ENCODE results near the gene SFMBT2. TPM values are rescaled to one million over a fixed set of nuclear protein-coding genes. Genes with fewer than 3 reads are reported as not detected.

The SFMBT2 gene
- total RNA-seq, 1 experiment from 2014 or later = 7.4 TPM

DNA sequence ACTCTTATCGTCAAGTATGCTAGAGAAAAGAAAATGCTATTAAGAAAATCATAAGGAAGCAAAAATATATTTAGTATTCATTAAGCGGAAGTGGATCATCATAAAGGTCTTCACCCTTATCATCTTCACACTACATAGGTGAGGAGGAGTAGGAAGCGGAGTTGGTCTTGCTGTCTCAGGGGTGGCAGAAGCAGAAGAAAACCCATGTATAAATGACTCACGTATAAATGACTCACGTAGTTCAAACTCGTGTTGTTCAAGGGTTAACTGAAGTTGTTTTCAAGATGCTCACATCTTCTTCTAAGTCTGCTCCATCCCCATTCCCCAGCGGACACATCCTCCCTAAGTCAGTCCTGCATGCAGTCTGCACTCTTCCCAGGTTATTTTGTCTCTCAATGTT lies 72.4 kb downstream of the SFMBT2 start:
- ChIA-PET CTCF (no interaction called here), POLR2A (no interaction called here)
- no peak overlapping the region for H3K4me3 Mint-ChIP-seq (ENCODE audit: unreplicated experiment)
- BruUV-seq (replicated peaks) = no TSS peak
- no peaks in the 10 kb centered on the region for H3K36me3 Mint-ChIP-seq (ENCODE audit: insufficient read depth, unreplicated experiment)
- no peaks in the 10 kb centered on the region for H3K9me3 Mint-ChIP-seq (ENCODE audit: unreplicated experiment)
- no peak overlapping the region for H3K27ac Mint-ChIP-seq (ENCODE audit: low read depth, unreplicated experiment)
- no peak for TF ChIP-seq CTCF (IDR thresholded peaks at IDR 0.05; ENCODE audit: unreplicated experiment)
- intact Hi-C loops (cut with micrococcal nuclease) = no loop called here
- no peak for DNase-seq (ENCODE audit: unreplicated experiment)
- H3K4me1 Mint-ChIP-seq (ENCODE audit: insufficient read depth, unreplicated experiment) = peaks cover 9% of the 10 kb centered on the region
- H3K27me3 Mint-ChIP-seq (ENCODE audit: insufficient read depth, unreplicated experiment) = no peaks in the 10 kb centered on the region

DNA sequence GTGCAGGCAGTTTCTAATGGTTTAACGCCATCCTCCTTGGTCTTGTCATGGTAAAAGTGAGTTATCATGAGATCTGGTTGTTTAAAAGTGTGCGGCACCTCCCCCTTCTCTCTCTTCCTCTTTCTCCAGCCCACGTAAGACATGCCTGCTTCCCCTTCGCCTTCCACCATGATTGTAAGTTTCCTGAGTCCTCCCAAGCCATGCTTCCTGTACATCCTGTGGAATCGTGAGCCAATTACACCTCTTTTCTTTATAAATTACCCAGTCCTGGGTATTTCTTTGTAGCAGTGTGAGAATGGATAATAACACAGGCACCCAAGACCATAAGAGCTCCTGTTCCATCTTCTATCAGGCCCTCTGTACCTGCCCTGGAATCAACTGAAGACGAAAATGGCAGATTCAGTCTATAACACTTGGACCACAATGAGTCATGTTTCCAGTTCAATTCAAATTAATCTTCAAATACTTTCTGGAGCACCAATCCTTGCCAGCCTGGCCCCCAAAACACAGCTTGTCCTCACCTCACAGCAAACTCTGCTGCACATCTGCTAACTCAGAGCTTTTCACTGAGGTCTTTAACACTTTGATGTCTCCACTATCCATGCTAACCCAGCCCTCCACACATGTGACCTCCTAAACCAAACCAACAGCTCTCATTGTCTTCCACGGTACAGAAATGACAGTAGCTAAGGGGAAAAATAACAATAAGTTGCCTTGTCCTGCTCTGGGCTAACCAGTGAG lies 73.2 kb downstream of the SFMBT2 start:
- Mint-ChIP-seq H3K36me3 (ENCODE audit: insufficient read depth, unreplicated experiment) (no peaks in the 10 kb centered on the region), H3K27me3 (ENCODE audit: insufficient read depth, unreplicated experiment) (no peaks in the 10 kb centered on the region), H3K9me3 (ENCODE audit: unreplicated experiment) (no peaks in the 10 kb centered on the region), H3K4me1 (ENCODE audit: insufficient read depth, unreplicated experiment) (peaks cover 9% of the 10 kb centered on the region), H3K4me3 (ENCODE audit: unreplicated experiment) (no peak overlapping the region), H3K27ac (ENCODE audit: low read depth, unreplicated experiment) (no peak overlapping the region)
- CTCF ChIA-PET = no interaction called here
- no TSS peak for BruUV-seq (replicated peaks)
- no peak for DNase-seq (ENCODE audit: unreplicated experiment)
- POLR2A ChIA-PET = no interaction called here
- no peak for TF ChIP-seq CTCF (IDR thresholded peaks at IDR 0.05; ENCODE audit: unreplicated experiment)
- intact Hi-C loops (cut with micrococcal nuclease) = no loop called here

DNA sequence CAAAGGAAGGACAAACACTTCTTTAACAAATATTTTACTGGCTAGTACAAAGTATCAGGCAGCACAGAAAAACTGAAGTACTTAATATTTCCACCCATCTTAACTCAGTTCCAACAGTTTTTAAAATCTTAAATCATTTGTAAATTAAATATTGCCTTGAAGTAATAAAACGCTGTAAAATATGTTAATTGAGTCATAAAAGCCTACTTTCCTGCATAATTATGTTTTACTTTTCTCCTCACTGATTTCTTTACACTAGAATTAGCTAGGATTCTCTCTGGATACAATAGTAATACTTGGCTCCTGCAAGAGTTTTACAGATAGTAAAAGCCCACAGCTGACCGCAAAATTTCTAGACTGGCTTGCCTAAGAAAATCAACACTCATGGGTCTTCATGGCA lies 74.9 kb downstream of the SFMBT2 start:
- no TSS peak for BruUV-seq (replicated peaks)
- Mint-ChIP-seq H3K4me1 (ENCODE audit: insufficient read depth, unreplicated experiment) (peaks cover 9% of the 10 kb centered on the region), H3K27ac (ENCODE audit: low read depth, unreplicated experiment) (no peak overlapping the region), H3K4me3 (ENCODE audit: unreplicated experiment) (no peak overlapping the region), H3K27me3 (ENCODE audit: insufficient read depth, unreplicated experiment) (no peaks in the 10 kb centered on the region), H3K36me3 (ENCODE audit: insufficient read depth, unreplicated experiment) (no peaks in the 10 kb centered on the region), H3K9me3 (ENCODE audit: unreplicated experiment) (no peaks in the 10 kb centered on the region)
- CTCF ChIA-PET = no interaction called here
- no peak for TF ChIP-seq CTCF (IDR thresholded peaks at IDR 0.05; ENCODE audit: unreplicated experiment)
- no peak for DNase-seq (ENCODE audit: unreplicated experiment)
- intact Hi-C loops (cut with micrococcal nuclease) = no loop called here
- POLR2A ChIA-PET = no interaction called here

- Mint-ChIP-seq H3K9me3 (ENCODE audit: unreplicated experiment) (no peaks in the 10 kb centered on the region), H3K27me3 (ENCODE audit: insufficient read depth, unreplicated experiment) (no peaks in the 10 kb centered on the region), H3K4me3 (ENCODE audit: unreplicated experiment) (no peak overlapping the region), H3K27ac (ENCODE audit: low read depth, unreplicated experiment) (no peak overlapping the region), H3K4me1 (ENCODE audit: insufficient read depth, unreplicated experiment) (peaks cover 4% of the 10 kb centered on the region), H3K36me3 (ENCODE audit: insufficient read depth, unreplicated experiment) (no peaks in the 10 kb centered on the region)
- BruUV-seq (replicated peaks) = no TSS peak
- DNase-seq (ENCODE audit: unreplicated experiment) = no peak
- POLR2A ChIA-PET = no interaction called here
- intact Hi-C loops (cut with micrococcal nuclease) = no loop called here
- TF ChIP-seq CTCF (IDR thresholded peaks at IDR 0.05; ENCODE audit: unreplicated experiment) = no peak
- CTCF ChIA-PET = no interaction called here
Measured at GRCh38 chr10:7334642-7334964, 76.2 kb downstream of the SFMBT2 start.
